Measurements from ENCODE around the gene SFTA2.

SFTA2 gene

GRCh38 chr6:30962716-30963115, 30.7 kb upstream of the SFTA2 start:
- H3K4me3 ChIP-seq (ENCODE audit: low read depth in 1 of 2, low read length in 1 of 2), result no peak overlapping the region
- no peaks in the 10 kb centered on the region for H3K9me3 ChIP-seq
- H3K27me3 ChIP-seq, result peaks cover 76% of the 10 kb centered on the region
- no peaks in the 10 kb centered on the region for H3K36me3 ChIP-seq
- H3K27ac ChIP-seq, result no peak overlapping the region
- H3K4me1 ChIP-seq (ENCODE audit: control insufficient read depth in 1 of 2, insufficient read depth in 1 of 2, low read depth in 1 of 2, low read length in 1 of 2), result no peaks in the 10 kb centered on the region
- TF ChIP-seq, protein P1, sequence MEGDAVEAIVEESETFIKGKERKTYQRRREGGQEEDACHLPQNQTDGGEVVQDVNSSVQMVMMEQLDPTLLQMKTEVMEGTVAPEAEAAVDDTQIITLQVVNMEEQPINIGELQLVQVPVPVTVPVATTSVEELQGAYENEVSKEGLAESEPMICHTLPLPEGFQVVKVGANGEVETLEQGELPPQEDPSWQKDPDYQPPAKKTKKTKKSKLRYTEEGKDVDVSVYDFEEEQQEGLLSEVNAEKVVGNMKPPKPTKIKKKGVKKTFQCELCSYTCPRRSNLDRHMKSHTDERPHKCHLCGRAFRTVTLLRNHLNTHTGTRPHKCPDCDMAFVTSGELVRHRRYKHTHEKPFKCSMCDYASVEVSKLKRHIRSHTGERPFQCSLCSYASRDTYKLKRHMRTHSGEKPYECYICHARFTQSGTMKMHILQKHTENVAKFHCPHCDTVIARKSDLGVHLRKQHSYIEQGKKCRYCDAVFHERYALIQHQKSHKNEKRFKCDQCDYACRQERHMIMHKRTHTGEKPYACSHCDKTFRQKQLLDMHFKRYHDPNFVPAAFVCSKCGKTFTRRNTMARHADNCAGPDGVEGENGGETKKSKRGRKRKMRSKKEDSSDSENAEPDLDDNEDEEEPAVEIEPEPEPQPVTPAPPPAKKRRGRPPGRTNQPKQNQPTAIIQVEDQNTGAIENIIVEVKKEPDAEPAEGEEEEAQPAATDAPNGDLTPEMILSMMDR (IDR thresholded peaks at IDR 0.05), result no peak

- Histone ChIP-seq H3K27me3 (peaks cover 84% of the 10 kb centered on the region), H3K4me1 (ENCODE audit: control insufficient read depth in 1 of 2, insufficient read depth in 1 of 2, low read depth in 1 of 2, low read length in 1 of 2) (no peaks in the 10 kb centered on the region), H3K4me3 (ENCODE audit: low read depth in 1 of 2, low read length in 1 of 2) (no peak overlapping the region), H3K9me3 (no peaks in the 10 kb centered on the region), H3K36me3 (no peaks in the 10 kb centered on the region), H3K27ac (no peak overlapping the region)
- TF ChIP-seq, protein P1 (IDR thresholded peaks at IDR 0.05), result no peak
These were observed 29.1 kb upstream of the SFTA2 start for GRCh38 chr6:30960907-30961673.

GRCh38 chr6:30957716-30958115, 25.7 kb upstream of the SFTA2 start:
- TF ChIP-seq, protein P1 (IDR thresholded peaks at IDR 0.05), result no peak
- H3K27me3 ChIP-seq, result peaks cover 95% of the 10 kb centered on the region
- no peaks in the 10 kb centered on the region for H3K36me3 ChIP-seq
- H3K4me3 ChIP-seq (ENCODE audit: low read depth in 1 of 2, low read length in 1 of 2), result no peak overlapping the region
- no peaks in the 10 kb centered on the region for H3K9me3 ChIP-seq
- H3K27ac ChIP-seq, result no peak overlapping the region
- peaks cover 8 to 9% of the 10 kb centered on the region in 2 experiments for H3K4me1 ChIP-seq (ENCODE audit: control insufficient read depth in 1 of 2, insufficient read depth in 1 of 2, low read depth in 1 of 2, low read length in 1 of 2)

DNA sequence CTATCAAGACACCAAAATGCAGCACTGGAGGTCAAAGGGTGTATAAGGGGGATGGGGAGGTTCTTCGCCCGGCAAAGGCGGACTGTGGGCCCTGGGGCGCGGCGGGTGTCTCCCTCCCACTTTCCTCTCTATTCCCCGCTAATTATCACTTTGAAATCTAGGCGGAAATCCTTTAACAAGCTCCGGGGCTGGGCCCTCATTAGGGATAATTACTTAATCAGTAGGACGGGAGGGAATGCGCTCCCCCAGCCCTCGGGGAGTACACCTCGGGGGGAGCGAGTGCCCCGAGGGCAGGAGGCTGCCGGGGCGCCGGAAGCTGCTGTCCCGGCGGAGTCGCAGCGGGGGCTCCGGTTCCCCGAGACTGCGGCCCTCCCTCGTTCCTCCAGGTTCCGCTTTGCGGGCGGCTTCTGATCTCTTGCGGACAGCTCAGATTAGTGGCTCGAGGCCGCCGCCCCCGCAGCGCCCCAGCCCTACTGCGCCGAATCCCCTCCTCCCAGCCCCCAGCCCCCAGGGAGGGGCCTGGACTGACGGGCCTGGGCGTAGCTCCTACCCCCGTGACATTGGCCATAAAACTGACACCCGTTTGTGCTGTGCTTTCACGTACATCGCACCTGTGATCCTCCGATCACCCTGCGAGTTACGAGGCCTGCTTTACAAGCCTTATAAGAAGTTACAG, 23.5 kb upstream of the SFTA2 start:
- H3K27me3 ChIP-seq, result peaks cover 98% of the 10 kb centered on the region
- TF ChIP-seq, protein P1 (IDR thresholded peaks at IDR 0.05), result no peak
- H3K36me3 ChIP-seq, result no peaks in the 10 kb centered on the region
- H3K9me3 ChIP-seq, result no peaks in the 10 kb centered on the region
- peak overlapping the region; percentile 8 to 32 for H3K4me3 ChIP-seq (ENCODE audit: low read depth in 1 of 2, low read length in 1 of 2)
- H3K4me1 ChIP-seq (ENCODE audit: control insufficient read depth in 1 of 2, insufficient read depth in 1 of 2, low read depth in 1 of 2, low read length in 1 of 2), result peaks cover 8 to 9% of the 10 kb centered on the region in 2 experiments
- H3K27ac ChIP-seq, result no peak overlapping the region

GRCh38 chr6:30954631-30955366, 22.8 kb upstream of the SFTA2 start:
- peaks cover 93% of the 10 kb centered on the region for H3K27me3 ChIP-seq
- no peaks in the 10 kb centered on the region for H3K36me3 ChIP-seq
- peaks cover 8 to 9% of the 10 kb centered on the region in 2 experiments for H3K4me1 ChIP-seq (ENCODE audit: control insufficient read depth in 1 of 2, insufficient read depth in 1 of 2, low read depth in 1 of 2, low read length in 1 of 2)
- no peaks in the 10 kb centered on the region for H3K9me3 ChIP-seq
- no peak overlapping the region for H3K27ac ChIP-seq
- no peak overlapping the region for H3K4me3 ChIP-seq (ENCODE audit: low read depth in 1 of 2, low read length in 1 of 2)
- TF ChIP-seq, protein P1 (IDR thresholded peaks at IDR 0.05), result no peak

Measured in neutrophil (primary cell).